ENCODE results near the gene EFCAB6.

GRCh38 chr22:43482318-43482625, 329.8 kb downstream of the EFCAB6 start:
- TF ChIP-seq CTCF (IDR thresholded peaks at IDR 0.05; ENCODE audit: low read depth, low read length, poor library complexity, severe bottlenecking): no peak
- no peak for TF ChIP-seq EZH2phosphoT487 (IDR thresholded peaks at IDR 0.05; ENCODE audit: borderline replicate concordance, low read length)

Measured in DOHH2 (cell line).